Measurements from ENCODE around the gene PLEKHO2. TPM values are rescaled to one million over a fixed set of nuclear protein-coding genes. Genes with fewer than 3 reads are reported as not detected.
A peak's percentile ranks its signal among the peaks of the same experiment; 100 is the strongest.

The PLEKHO2 gene
- total and polyA plus RNA-seq, 2 donors (not counting 3 experiments of a cell fraction or from before 2014, with no cell fraction given) = 21.9 to 24.9 TPM

- DNase-seq (ENCODE audit: low read depth, low spot score) (no peak), FAIRE-seq (no peak)
Observed at GRCh38 chr15:64845831-64846595, 4.3 kb downstream of the PLEKHO2 start.

More at GRCh38 chr15:64845831-64846595, 4.3 kb downstream of the PLEKHO2 start:
- no peaks in the 10 kb centered on the region for H3K9me1 ChIP-seq (replicated peaks; ENCODE audit: control insufficient read depth, extremely low read depth, insufficient read depth, low read length)
- H3K27ac ChIP-seq (ENCODE audit: insufficient read depth, low read depth, low read length) = no peak overlapping the region
- dilution Hi-C loops (cut with MboI; ENCODE audit: extremely low pct_ligation_motif_present, low sequenced_read_pairs) = no loop called here
- no TSS peak for BruUV-seq (replicated peaks)
- TF ChIP-seq EZH2 (IDR thresholded peaks at IDR 0.05; ENCODE audit: borderline replicate concordance, low read depth, low read length, severe bottlenecking) (no peak), MAX (IDR thresholded peaks at IDR 0.05; ENCODE audit: insufficient read depth, insufficient read length) (no peak), POLR2A (IDR thresholded peaks at IDR 0.05; ENCODE audit: low read depth, low read length) (no peak), POLR2AphosphoS5 (IDR thresholded peaks at IDR 0.05; ENCODE audit: insufficient read depth, low read depth, low read length) (no peak), MYC (IDR thresholded peaks at IDR 0.05; ENCODE audit: low read depth, low read length) (no peak), GATA2 (IDR thresholded peaks at IDR 0.05; ENCODE audit: insufficient read depth, insufficient read length, low read depth, low read length) (no peak), JUN (IDR thresholded peaks at IDR 0.05; ENCODE audit: borderline replicate concordance, insufficient read depth, insufficient read length, low read depth) (no peak)
- TF ChIP-seq, protein P1, sequence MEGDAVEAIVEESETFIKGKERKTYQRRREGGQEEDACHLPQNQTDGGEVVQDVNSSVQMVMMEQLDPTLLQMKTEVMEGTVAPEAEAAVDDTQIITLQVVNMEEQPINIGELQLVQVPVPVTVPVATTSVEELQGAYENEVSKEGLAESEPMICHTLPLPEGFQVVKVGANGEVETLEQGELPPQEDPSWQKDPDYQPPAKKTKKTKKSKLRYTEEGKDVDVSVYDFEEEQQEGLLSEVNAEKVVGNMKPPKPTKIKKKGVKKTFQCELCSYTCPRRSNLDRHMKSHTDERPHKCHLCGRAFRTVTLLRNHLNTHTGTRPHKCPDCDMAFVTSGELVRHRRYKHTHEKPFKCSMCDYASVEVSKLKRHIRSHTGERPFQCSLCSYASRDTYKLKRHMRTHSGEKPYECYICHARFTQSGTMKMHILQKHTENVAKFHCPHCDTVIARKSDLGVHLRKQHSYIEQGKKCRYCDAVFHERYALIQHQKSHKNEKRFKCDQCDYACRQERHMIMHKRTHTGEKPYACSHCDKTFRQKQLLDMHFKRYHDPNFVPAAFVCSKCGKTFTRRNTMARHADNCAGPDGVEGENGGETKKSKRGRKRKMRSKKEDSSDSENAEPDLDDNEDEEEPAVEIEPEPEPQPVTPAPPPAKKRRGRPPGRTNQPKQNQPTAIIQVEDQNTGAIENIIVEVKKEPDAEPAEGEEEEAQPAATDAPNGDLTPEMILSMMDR (IDR thresholded peaks at IDR 0.05; ENCODE audit: extremely low read depth in 1 of 2, insufficient read depth in 1 of 2, low read depth in 1 of 2, low read length in 2 of 2) = no peak
- intact Hi-C loops (cut with micrococcal nuclease) = no loop called here
- no peaks in the 10 kb centered on the region for H3K27me3 ChIP-seq (ENCODE audit: control insufficient read depth in 2 of 2, insufficient read depth in 2 of 2, low read length in 2 of 2)
- no peak overlapping the region for H2AFZ ChIP-seq (ENCODE audit: low read depth, low read length)
- no peaks in the 10 kb centered on the region for H4K20me1 ChIP-seq (replicated peaks; ENCODE audit: control insufficient read depth, extremely low read depth, insufficient read depth, low read length)
- no peak overlapping the region for H3K9ac ChIP-seq (replicated peaks; ENCODE audit: extremely low read depth, insufficient read depth, low read length)
- ChIA-PET CTCF (interaction anchor here (1.0 to 1.7 kb wide), 4 partner anchors 11 to 59 kb away, joined by 3 to 5 read pairs (median 4); no protein-coding TSS in a partner anchor), POLR2A (no interaction called here)
- peaks cover 70% of the 10 kb centered on the region for H3K79me2 ChIP-seq (ENCODE audit: control insufficient read depth, insufficient read depth, low read length)
- H3K4me2 ChIP-seq (ENCODE audit: insufficient read depth, low read length) = peak overlapping the region; percentile 7
- H3K36me3 ChIP-seq (ENCODE audit: control insufficient read depth in 2 of 2, extremely low read depth in 1 of 2, insufficient read depth in 2 of 2, low read length in 2 of 2) = no peaks in the 10 kb centered on the region
- peaks cover 36% of the 10 kb centered on the region for H3K4me1 ChIP-seq (ENCODE audit: control insufficient read depth, extremely low read depth, insufficient read depth, low read length)
- no peak overlapping the region for H3K4me3 ChIP-seq (replicated peaks in 1 of 3; ENCODE audit: insufficient read depth in 1 of 3, low read depth in 1 of 3, low read length in 3 of 3)
- no peaks in the 10 kb centered on the region for H3K9me3 ChIP-seq (replicated peaks; ENCODE audit: control insufficient read depth, insufficient read depth, low read length)
